Measurements from ENCODE around the gene FBN2.
"Not testable (repeated sequence)": the region's sequence is repeated elsewhere in the genome, so short reads cannot be mapped to it uniquely, and the experiment has no call there.

Gene FBN2

GRCh38 chr5:128532776-128533175 is 5.3 kb downstream of the FBN2 start:
- DNase-seq, result no peak

DNA sequence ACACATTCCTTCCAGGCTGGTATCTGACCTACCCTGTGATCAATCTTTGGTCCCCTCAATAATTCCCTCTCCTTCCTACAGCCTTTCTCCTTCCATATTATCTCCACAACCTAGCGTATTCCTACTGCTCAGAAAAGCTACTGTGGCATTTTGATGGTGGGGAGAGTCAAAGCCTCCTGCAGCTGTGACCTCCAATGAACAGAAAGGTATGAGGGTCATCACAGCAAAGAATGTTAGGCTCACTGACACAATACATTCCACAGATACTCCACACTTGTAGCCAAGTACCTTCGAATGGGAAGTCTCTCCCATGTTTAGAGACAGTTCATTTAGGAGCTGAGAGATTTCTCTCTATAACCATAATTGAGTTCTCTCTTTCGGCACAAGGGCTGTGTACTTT is 5.9 kb downstream of the FBN2 start:
- no peak for DNase-seq

- no peak for DNase-seq
Observed at GRCh38 chr5:128528637-128529255, 9.3 kb downstream of the FBN2 start.

GRCh38 chr5:128528126-128528525 is 9.9 kb downstream of the FBN2 start:
- DNase-seq, result no peak

- DNase-seq, result no peak
Observed at GRCh38 chr5:128527077-128527476, 11.0 kb downstream of the FBN2 start.

GRCh38 chr5:128522336-128522735 is 15.7 kb downstream of the FBN2 start:
- no peak for DNase-seq

GRCh38 chr5:128519827-128520226 is 18.2 kb downstream of the FBN2 start:
- DNase-seq, result no peak

DNA sequence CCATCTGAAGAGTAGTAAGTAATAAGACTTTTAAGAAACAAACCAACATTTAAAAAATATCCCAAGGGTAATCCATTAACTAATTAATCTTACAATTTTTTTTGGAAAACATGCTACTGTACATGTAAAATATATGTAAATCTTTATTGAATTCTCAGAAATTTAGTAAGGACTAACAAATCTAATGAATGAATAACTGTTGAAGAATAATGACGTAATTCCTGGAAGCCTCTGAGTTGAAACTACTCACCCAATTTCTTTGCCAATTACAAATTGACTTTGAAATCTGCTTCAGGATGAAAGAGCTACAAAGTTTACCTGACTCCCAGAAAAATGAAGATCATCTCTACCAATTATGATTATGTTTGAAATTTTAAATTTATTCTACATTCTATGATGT is 21.1 kb downstream of the FBN2 start:
- DNase-seq, result no peak

GRCh38 chr5:128513806-128514205 is 24.2 kb downstream of the FBN2 start:
- no peak for DNase-seq

DNA sequence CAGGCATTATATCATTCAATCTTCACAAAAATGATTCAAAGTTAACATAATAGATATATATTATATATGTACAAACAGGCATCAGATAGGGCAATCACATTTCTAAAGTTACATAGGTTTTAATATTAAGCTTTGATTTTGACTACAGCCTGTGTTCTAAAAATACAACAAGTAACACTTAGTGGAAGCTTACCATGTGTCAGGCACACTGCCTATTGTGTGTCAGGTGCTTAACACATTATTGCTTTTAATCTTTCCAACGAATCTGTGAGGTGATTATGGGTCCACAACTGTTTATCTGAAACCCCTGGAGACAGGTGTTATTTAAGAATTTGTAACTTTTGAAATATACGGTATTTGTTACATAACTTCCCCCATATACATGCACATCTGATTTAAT is 25.2 kb downstream of the FBN2 start:
- no peak for DNase-seq

- no peak for DNase-seq
Observed at GRCh38 chr5:128506643-128507042, 31.4 kb downstream of the FBN2 start.

DNA sequence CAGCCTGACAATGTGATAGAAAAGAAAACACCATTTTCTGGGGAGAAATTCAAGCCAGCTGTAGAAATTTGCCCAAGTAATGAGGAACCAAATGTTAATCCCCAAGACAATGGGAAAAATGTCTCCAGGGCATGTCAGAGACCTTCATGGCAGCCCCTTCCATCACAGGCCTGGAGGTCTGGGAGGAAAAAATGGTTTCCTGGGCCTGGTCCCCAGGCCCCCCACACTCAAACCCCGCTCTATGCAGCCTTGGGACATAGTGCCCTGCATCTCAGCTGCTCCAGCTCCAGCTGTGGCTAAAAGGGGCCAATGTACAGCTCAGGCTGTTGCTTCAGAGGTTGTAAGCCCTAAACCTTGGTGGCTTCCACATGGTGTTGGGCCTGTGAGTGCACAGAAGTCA is 34.3 kb downstream of the FBN2 start:
- not testable (repeated sequence) for DNase-seq

DNA sequence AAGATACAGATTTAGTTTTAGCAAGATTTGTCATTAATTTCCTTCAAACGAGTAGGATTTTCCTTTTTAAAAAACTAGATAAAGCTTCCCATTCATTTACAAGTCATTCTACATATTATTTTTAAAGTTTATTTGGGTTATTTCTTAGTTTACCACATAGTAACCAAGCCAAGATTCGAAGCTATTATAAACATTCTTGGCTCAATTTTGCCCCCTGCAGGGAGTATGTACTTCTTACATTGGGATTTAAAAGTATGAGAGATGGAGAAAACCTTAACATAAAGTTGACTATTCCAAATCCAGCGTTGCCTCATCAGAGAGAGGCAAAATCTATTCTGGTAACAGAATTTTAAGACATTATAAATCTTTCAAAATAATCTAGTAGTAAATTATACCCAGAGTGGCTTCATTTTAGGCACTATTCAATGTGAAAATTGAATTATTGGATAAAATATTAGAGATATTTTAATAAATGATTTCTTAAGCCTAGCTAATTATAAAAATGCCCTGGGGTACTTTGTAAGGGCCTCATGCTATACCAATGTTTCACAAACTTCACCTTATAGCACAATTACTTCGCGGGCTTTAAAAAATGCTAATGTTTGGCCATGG is 39.1 kb downstream of the FBN2 start:
- DNase-seq, result no peak

DNA sequence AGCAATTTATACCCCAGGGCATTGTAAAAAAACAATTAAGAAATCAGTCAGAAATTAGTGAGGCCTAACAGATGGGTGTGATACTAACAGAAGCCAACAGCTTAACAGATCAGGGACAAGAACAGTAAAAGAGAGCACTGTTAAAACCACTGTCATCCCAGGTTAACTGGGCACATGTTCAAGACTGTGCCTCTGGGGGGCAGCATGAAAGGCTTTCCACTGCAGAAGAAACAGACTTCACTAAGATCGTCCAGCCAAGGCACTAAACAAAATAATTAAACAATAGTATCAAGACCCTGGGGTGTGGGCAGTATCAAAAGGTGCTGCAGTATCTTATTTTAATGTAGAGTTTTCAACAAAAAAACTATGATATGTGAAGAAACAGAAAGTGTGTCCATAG is 43.5 kb downstream of the FBN2 start:
- DNase-seq, result no peak

GRCh38 chr5:128493657-128494329 is 44.3 kb downstream of the FBN2 start:
- no peak for DNase-seq

DNA sequence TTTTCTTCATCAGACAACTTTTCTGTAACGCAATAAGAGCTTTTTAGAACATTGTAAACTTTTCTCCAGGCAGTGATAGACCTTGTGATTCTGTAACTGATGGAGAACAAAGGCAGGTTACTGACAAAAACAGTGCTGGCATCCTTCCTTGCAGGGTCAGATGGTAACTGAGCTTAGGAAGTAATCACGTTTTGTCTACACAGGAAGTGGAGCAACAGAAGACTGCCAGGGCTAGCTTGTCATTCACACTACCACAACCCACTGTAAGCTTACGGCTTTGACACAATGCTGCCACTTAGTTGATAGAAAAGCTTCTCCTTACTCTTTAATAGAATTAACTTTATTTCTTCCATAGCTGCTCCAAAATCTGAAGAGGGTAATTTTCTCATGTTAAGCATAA is 46.8 kb downstream of the FBN2 start:
- no peak for DNase-seq

DNA sequence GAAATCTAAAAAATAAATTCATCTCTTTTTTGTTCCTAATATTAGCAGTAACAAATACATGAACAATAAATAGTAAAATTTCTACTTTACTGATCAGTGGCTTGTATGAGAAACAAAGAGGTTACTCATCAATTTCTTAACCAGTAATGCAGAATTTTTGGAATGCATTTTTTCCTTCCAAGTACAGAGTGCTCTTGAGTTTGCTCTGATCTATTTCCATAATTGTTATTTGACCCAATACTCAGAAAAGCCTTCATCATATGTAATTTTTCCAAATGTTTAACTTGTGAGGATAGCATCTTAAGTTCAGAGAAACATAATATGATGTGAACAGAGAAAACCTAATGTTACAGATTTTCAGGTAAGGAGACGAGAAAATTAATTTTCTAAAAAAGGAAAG is 47.3 kb downstream of the FBN2 start:
- DNase-seq, result no peak

DNA sequence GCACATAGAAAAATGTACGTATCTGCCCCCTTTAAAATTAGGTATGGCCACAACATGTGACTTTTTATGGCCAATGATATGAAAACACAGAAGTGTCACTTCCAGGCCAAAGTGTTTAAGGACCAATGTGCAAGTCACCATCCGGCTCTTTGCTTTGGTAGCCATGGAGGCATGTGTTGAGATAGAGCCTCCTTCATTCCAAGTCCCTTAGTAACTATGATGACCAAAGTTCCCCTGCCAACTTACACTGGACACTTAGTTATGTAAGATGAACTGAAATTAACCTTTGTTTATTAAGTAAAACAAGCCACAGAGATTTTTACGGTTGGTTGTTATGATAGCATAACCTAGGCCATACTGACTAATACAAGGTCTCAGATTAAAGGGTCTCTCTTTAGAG is 51.0 kb downstream of the FBN2 start:
- DNase-seq, result no peak

- no peak for DNase-seq
Observed at GRCh38 chr5:128483738-128484137, 54.3 kb downstream of the FBN2 start.

DNA sequence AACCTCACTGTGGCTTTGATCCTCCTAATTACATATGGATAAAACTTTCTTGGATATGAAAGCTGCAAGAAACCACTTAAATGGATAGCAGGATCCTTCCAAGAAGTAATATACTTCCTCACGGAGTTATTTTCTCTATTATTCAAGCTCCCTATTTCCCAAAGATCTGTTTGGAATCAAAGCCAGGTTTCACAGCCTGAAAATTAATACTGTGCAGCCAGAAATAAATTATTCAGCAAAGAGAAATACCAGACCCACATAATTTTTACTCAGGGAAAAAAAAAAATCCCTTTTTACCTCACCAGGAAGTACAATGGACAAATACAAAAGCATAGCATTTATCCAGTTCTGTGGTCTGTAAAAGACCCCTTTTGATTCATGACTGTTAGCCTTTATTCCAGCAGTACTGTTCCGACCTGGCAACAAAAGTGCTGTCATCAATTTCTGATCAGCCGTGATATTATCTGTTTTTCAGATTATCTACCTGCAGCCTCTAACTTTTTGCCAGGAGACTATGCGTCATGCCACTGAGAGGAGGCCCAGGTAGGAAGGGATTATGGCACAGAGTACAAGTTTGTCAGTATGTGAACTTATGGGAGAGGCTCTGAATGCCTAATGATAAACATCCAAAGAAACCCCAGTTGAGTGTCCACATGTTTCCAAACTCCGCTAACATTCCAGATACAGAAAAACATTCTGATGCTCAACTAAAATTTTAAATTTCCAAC is 57.0 kb downstream of the FBN2 start:
- no peak for DNase-seq

DNA sequence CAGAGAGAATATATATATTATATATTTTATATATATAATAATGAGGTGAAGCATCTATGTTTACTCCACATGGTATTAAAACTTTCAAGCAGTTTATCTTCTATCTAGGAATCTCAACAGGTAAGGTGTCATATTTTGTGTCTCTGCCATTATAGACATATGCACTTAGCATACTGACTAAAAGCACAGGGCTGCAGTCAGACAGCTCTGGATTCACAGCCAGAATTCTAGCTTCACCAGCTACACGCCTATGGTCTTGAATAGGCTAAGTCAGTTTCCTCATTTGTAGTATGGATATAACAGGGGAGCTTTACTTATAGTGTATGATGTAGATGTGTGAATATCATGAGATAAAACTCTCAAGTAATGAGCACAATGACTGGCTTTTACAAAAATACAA is 57.9 kb downstream of the FBN2 start:
- DNase-seq, result no peak

DNA sequence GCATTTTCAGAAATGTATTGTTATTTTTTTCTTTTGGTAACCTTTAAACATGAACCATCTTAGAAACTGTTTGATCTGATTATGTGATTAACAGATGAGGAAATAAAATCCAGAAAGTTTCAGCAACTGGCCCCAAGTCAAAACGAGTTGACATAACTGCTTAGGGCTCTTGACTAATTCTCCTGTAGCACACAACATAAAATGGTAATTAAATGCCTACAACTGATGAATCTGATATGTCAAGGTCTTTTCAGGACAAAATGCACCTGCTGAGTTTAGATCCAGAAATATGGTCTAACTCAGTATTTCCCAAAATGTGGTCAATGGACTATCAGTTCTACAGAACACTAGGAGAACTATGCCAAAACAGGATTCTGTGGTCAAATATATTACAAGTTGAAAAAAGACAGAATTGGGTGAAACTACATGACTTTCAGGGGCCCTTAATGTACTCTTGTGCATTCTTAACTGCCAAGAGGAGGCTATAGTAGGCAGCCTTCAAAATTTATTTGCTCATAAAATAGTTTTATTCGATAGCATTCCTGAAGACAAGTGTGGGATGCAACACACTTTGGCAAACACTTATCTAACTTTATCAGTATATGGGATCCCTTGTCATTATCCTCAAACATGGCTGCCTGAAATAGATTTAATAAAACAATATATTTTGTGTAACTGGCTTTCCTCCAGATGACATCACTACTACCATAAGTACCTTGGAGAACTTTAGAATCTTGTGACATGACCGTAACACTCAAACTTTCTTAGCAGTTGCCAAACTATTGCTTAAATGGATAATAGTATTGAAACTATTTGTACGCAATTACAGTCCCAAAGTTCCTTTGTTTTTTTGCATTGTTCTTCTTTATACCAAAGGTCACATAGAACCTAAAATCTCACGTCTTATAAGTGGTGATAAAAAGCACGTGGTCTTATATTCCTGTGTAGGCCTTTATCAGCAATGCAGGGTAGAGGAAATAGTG is 59.4 kb downstream of the FBN2 start:
- DNase-seq, result no peak

DNA sequence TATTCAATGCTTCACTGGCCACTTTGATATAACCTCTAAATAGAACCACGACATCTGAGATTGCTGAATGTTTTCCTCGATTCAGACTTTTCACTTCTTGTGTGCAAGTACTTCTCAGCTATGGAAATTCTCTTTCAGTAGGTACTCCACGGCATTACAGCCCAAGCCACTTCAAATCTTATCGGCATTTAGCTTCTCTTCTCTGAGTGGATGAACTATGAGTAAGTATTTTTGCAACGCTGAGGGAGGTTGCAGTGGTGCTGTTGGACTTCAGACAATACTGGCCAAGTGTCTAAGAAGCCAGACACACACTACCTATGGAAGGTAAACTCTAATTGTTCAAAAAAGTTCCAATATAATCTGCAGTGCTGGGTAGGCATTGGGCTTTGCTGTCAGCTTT is 60.1 kb downstream of the FBN2 start:
- no peak for DNase-seq
